ES-I3 (cell line): ENCODE measurements around the gene MYO3B.

ENCODE experiments used
- H3K36me3 ChIP-seq: 2 replicates; pipeline ENCODE4 v1.6.1; 2013; ENCODE audit warnings: mild to moderate bottlenecking, low read length, control low read depth, moderate library complexity; ENCODE audit not compliant: insufficient read depth
- H3K4me1 ChIP-seq: 2 replicates; pipeline ENCODE4 v1.6.1; 2013; ENCODE audit warnings: mild to moderate bottlenecking, control low read depth, low read length; ENCODE audit not compliant: insufficient read depth
- H3K9ac ChIP-seq: 2 replicates; pipeline ENCODE4 v1.6.1; 2013; ENCODE audit warnings: low read depth, mild to moderate bottlenecking, low read length, moderate library complexity
- H3K9me3 ChIP-seq: 2 replicates; pipeline ENCODE4 v1.6.1; 2013; ENCODE audit warnings: mild to moderate bottlenecking, low read length, moderate library complexity; ENCODE audit not compliant: control insufficient read depth, insufficient read depth

Gene MYO3B

GRCh38 chr2:170180031-170180566 lies 2.2 kb downstream of the MYO3B start:
- no peaks in the 10 kb centered on the region for H3K36me3 ChIP-seq
- no peak overlapping the region for H3K9ac ChIP-seq

GRCh38 chr2:170181602-170182001 lies 3.7 kb downstream of the MYO3B start:
- Histone ChIP-seq H3K9me3 (peaks cover 4% of the 10 kb centered on the region), H3K9ac (no peak overlapping the region), H3K4me1 (peaks cover 9% of the 10 kb centered on the region; the same call in 1 of the 2 replicates), H3K36me3 (no peaks in the 10 kb centered on the region)

More at GRCh38 chr2:170180031-170180566, 2.2 kb downstream of the MYO3B start:
- Histone ChIP-seq H3K4me1 (peaks cover 9% of the 10 kb centered on the region; the same call in 1 of the 2 replicates), H3K9me3 (peaks cover 2% of the 10 kb centered on the region; the same call in 1 of the 2 replicates)

- H3K36me3 ChIP-seq: no peaks in the 10 kb centered on the region
- no peak overlapping the region for H3K9ac ChIP-seq
- H3K9me3 ChIP-seq: peaks cover 4% of the 10 kb centered on the region
- H3K4me1 ChIP-seq: no peaks in the 10 kb centered on the region
Measured at GRCh38 chr2:170185319-170185718, 7.4 kb downstream of the MYO3B start.

- Histone ChIP-seq H3K36me3 (no peaks in the 10 kb centered on the region), H3K9me3 (peaks cover 4% of the 10 kb centered on the region), H3K4me1 (no peaks in the 10 kb centered on the region), H3K9ac (no peak overlapping the region)
Measured at GRCh38 chr2:170189757-170190156, 11.8 kb downstream of the MYO3B start.

GRCh38 chr2:170190172-170190571 lies 12.2 kb downstream of the MYO3B start:
- no peak overlapping the region for H3K9ac ChIP-seq
- H3K9me3 ChIP-seq: peaks cover 2% of the 10 kb centered on the region
- H3K36me3 ChIP-seq: no peaks in the 10 kb centered on the region
- H3K4me1 ChIP-seq: no peaks in the 10 kb centered on the region

- H3K9ac ChIP-seq: no peak overlapping the region
- H3K4me1 ChIP-seq: no peaks in the 10 kb centered on the region
- no peaks in the 10 kb centered on the region; the same call in none of the 2 replicates for H3K9me3 ChIP-seq
- no peaks in the 10 kb centered on the region for H3K36me3 ChIP-seq
Measured at GRCh38 chr2:170191166-170191866, 13.4 kb downstream of the MYO3B start.

- H3K9me3 ChIP-seq: no peaks in the 10 kb centered on the region
- H3K4me1 ChIP-seq: peaks cover 3% of the 10 kb centered on the region; the same call in 1 of the 2 replicates
- H3K9ac ChIP-seq: no peak overlapping the region
- no peaks in the 10 kb centered on the region for H3K36me3 ChIP-seq
Measured at GRCh38 chr2:170196963-170197362, 19.0 kb downstream of the MYO3B start.

GRCh38 chr2:170201275-170201674 lies 23.3 kb downstream of the MYO3B start:
- Histone ChIP-seq H3K36me3 (no peaks in the 10 kb centered on the region), H3K9ac (no peak overlapping the region), H3K9me3 (no peaks in the 10 kb centered on the region), H3K4me1 (peaks cover 3% of the 10 kb centered on the region; the same call in 1 of the 2 replicates)

GRCh38 chr2:170201734-170202393 lies 23.9 kb downstream of the MYO3B start:
- Histone ChIP-seq H3K36me3 (no peaks in the 10 kb centered on the region), H3K4me1 (peaks cover under 1% of the 10 kb centered on the region; the same call in 1 of the 2 replicates), H3K9me3 (no peaks in the 10 kb centered on the region), H3K9ac (no peak overlapping the region)

- no peaks in the 10 kb centered on the region for H3K36me3 ChIP-seq
- H3K4me1 ChIP-seq: no peaks in the 10 kb centered on the region
- no peak overlapping the region for H3K9ac ChIP-seq
- no peaks in the 10 kb centered on the region for H3K9me3 ChIP-seq
Measured at GRCh38 chr2:170202437-170202836, 24.5 kb downstream of the MYO3B start.

GRCh38 chr2:170204298-170204951 lies 26.5 kb downstream of the MYO3B start:
- peaks cover 9% of the 10 kb centered on the region; the same call in 1 of the 2 replicates for H3K9me3 ChIP-seq
- no peak overlapping the region for H3K9ac ChIP-seq
- H3K36me3 ChIP-seq: no peaks in the 10 kb centered on the region
- H3K4me1 ChIP-seq: no peaks in the 10 kb centered on the region

- Histone ChIP-seq H3K36me3 (no peaks in the 10 kb centered on the region), H3K9ac (no peak overlapping the region), H3K4me1 (no peaks in the 10 kb centered on the region), H3K9me3 (peaks cover 13% of the 10 kb centered on the region)
Measured at GRCh38 chr2:170206246-170206645, 28.3 kb downstream of the MYO3B start.

GRCh38 chr2:170206805-170207407 lies 29.0 kb downstream of the MYO3B start:
- peaks cover 16% of the 10 kb centered on the region for H3K9me3 ChIP-seq
- no peaks in the 10 kb centered on the region for H3K4me1 ChIP-seq
- no peak overlapping the region for H3K9ac ChIP-seq
- no peaks in the 10 kb centered on the region for H3K36me3 ChIP-seq

- H3K36me3 ChIP-seq: no peaks in the 10 kb centered on the region; the same call in 1 of the 2 replicates
- peaks cover 16% of the 10 kb centered on the region for H3K9me3 ChIP-seq
- peaks cover 3% of the 10 kb centered on the region; the same call in 1 of the 2 replicates for H3K4me1 ChIP-seq
- H3K9ac ChIP-seq: no peak overlapping the region
Measured at GRCh38 chr2:170207901-170208300, 30.0 kb downstream of the MYO3B start.
